Transverse colon (tissue), 4 donors: ENCODE measurements around the gene AKAP13.

Source experiments
- CTCF ChIP-seq, 5 experiments: fragments of 200-600 bp in 3 of 5; fragments of 450-650 bp in 2 of 5; sonication (generic) in 3 of 5; IDR thresholded peaks; 1 replicate in 2 of 5; 2 replicates in 3 of 5; pipeline ENCODE4 v1.5.1; 2016 to 2017; ENCODE audit warnings: antibody characterized with exemption in 5 of 5, inconsistent platforms in 3 of 5, mild to moderate bottlenecking in 2 of 5, moderate library complexity in 1 of 5
- EP300 ChIP-seq: sonication (generic); formaldehyde crosslinking; IDR thresholded peaks from one replicate; pipeline ENCODE4 v1.6.1; 2017; ENCODE audit warnings: antibody characterized with exemption, low read depth
- POLR2A ChIP-seq: fragments of 450-650 bp; IDR thresholded peaks from one replicate; pipeline ENCODE4 v1.6.1; 2016; ENCODE audit warnings: antibody characterized with exemption, mild to moderate bottlenecking, moderate library complexity
- POLR2AphosphoS5 ChIP-seq, 3 donors: sonication (generic); formaldehyde crosslinking; IDR thresholded peaks; one replicate each; pipeline ENCODE4 v1.6.1; 2016; ENCODE audit warnings: antibody characterized with exemption in 3 of 3

GRCh38 chr15:85353516-85353915 lies 26.9 kb upstream of the AKAP13 start:
- TF ChIP-seq CTCF (IDR thresholded peaks at IDR 0.05) (no peak), EP300 (no peak), POLR2A (no peak), POLR2AphosphoS5 (IDR thresholded peaks at IDR 0.05) (no peak)
